22Rv1 (cell line): Measurements from ENCODE around the gene TANGO2.

Experiments used
- CTCF ChIP-seq: fragments of 450-650 bp; IDR thresholded peaks from 2 replicates; pipeline ENCODE4 v1.5.1; 2017; ENCODE audit warnings: mild to moderate bottlenecking
- ZFX ChIP-seq: fragments of 450-650 bp; IDR thresholded peaks from 2 replicates; pipeline ENCODE4 v1.6.1; 2017; ENCODE audit warnings: antibody characterized with exemption, borderline replicate concordance

GRCh38 chr22:20085651-20086050 lies 64.7 kb downstream of the TANGO2 start:
- TF ChIP-seq CTCF (no peak), ZFX (no peak)
